ENCODE data around the gene PPFIBP2.

DNA sequence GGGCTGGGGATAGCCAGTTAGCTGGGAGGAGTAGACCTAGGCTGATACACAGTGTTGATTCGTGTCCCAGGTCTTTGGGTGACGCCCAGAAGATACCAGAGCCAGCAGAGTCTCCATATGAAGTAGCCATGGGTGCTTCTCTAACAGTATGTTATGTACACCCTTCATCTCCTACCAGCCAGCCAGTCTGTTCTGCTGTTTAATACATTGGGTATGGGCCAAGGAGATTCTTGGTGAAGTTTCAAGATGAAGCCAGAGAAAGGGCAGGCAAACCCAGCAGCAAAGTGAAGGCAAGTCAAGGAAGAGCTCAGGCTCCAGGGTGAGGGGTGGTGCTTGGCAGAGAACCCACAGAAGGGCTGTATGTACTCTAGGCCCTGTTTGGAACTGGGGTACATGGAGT is 56.4 kb downstream of the PPFIBP2 start:
- no peak for TF ChIP-seq CTCF (IDR thresholded peaks at IDR 0.05 in 8 of 11, conservative IDR thresholded peaks at IDR 0.05 in 3 of 11)
- no peak for TF ChIP-seq POLR2A (IDR thresholded peaks at IDR 0.05)
